NCI-H128 (cell line): Measurements from ENCODE around the gene PDK2.
"Not testable (repeated sequence)": the region's sequence is repeated elsewhere in the genome, so short reads cannot be mapped to it uniquely, and the experiment has no call there.

Experiments
- DNase-seq: peaks from one replicate; lab custom pipeline; 2025; ENCODE audit not compliant: unreplicated experiment; lab: John Stamatoyannopoulos, UW

The PDK2 gene

DNA sequence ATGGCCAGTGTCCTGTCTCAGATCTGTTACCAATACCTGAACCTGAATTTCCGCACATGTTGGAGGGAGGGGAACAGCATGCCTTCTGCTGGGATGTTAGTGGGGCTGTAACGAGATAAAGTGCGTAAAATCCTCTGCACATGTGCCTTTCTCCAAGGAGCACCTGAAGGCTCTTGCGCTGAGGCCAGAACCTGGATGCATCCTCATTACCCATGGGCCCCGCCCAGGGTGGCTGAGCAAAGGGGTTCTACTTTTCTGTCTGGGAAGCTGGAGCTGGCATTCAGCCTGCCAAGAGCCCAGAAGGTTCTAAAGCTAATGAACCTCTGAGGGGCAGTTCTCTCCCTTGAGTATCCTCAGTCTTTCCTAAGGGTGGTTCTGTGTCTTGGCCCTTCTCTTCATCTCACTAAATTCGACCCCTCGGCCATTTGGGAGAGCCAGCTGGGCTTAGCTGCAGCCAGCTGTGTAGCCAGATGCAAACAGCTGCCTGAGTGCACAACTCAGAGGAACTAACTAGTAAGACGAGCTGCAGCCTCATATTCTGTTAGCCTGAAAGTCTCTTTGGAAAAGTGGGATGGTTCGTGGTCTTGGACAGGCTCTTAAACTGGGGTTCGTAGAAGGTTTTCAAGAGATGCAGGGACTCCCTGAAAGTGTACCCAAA, 36.7 kb upstream of the PDK2 start:
- no peak for DNase-seq

DNA sequence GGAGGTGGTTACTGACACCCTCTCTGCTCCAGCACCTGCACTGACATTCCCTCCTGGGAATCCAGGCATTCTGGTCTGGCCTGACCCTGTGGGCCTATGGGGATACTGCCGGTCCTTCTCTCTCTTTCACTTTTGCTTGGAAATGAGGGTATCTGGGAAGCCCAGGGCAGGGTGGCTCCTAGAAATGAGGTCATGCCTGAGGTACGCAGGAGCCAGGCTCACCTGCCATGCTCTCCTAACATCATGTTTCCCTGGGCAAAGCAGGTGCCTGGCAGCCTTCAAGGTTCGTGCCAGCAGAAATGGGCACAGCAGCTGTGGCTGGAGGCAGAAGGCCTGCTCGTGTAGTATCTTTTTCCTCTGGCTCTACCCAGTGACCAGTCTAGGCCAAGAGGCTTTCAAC, 35.9 kb upstream of the PDK2 start:
- no peak for DNase-seq

GRCh38 chr17:50059759-50060273, 35.3 kb upstream of the PDK2 start:
- DNase-seq = no peak

- no peak for DNase-seq
Observed at GRCh38 chr17:50060951-50061712, 34.0 kb upstream of the PDK2 start.

GRCh38 chr17:50061713-50062045, 33.5 kb upstream of the PDK2 start:
- not testable (repeated sequence) for DNase-seq

DNA sequence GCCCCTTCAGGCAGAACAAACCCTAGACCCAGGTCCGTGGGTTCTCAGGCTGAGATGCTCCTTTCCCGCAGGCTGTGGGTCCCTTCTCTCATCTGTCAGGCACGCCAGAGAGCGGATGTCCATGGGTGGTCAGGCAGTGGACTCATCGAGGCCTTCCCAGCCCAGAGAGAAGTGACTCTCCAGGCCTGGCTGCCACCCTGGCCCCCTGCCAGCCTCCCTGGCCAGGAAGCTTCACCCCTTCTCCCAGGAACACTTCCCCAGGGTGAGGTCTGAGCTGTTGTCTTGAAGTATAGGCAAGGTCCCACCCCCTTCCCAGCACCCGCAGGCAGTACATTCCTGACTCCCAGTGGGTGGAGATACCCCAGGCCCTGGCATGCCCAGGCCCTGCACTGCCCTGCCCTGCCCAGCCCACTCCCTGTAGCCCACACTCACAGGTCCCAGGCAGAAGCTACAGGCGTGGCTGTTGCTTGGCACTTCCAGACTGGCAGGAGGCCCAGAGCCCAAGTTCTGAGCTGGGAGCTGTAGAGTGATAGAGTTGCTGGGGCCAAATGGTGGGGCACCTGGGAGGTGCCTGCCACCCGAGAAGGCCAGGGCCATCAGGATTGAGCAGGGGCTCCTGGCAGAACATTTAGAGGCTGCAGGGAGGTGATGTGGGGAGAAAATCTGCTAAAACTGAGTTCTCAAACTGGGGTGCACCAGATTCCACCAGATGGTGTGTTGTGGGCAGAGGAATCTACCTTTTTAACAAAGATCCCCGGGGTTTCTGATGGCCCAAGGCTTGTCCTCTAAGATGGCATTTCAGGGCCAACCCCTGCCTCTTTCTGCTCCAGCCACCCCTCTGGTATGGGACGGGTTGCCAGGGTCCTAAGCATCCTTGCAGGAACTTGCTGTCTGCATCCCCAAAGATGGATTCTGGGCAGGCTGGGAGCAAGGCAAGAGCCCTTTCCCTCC, 32.6 kb upstream of the PDK2 start:
- DNase-seq = no peak

DNA sequence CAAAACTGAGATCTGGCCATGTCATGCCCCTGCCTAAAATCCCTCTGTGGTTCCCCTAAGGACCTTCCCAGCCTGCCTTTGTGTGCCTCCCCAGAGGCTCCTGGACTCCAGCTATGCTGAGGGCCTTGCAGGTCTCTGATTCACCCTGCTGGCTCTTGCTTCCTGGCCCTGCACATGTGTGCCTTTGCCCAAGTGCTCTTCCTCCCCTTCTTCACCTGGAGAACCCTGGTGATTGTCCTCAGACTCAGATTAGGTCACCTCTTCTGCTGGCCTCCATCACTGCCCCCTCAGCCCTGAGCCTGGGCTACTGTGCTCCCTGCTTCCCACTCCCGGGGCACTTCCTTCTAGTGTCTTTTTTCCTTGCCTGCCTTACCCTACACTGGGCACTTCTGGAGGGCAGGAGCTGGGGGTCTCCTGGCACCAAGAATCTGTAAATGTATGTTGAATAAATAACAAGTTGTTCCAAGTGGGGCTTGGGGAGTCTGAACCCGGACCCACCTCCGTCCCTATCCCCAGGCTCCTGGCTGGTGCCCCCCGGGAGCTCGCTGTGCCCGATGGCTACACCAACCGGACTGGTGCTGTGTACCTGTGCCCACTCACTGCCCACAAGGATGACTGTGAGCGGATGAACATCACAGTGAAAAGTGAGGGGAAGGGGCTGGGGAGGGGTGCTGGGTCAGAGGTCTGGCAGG, 31.4 kb upstream of the PDK2 start:
- DNase-seq = no peak

DNA sequence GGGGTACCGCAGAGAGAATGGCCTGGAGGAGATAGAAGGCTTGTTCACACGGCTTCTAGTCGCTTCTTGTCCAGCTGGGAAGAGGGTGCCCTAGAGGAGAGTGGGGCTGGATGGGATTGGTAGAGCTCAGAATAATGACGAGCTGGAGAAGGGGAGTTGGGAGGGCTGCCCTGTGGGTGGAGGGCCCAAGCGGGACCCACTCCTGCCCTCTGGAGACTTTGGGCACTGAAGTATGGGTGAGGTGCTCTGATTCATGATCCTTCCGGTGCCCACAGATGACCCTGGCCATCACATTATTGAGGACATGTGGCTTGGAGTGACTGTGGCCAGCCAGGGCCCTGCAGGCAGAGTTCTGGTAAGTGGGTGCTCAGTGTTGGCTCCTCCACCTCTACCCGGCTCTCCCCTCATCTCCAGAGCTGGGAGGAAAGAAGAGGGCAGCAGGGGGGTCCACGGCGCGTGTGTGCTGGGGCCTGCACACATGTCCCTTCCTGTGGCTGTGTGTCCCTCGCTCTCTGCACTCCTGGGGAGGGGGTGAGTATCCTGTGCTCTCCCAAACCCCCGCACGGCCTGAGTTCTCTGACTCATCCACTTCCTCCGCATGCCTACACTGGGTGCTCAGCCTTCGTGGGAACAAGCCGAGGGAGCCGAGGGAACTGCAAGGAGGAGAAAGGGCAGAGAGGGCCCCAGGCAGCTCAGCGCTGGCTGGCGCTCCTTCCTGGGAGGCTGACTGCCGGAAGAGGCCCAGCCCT, 30.7 kb upstream of the PDK2 start:
- no peak for DNase-seq

GRCh38 chr17:50065056-50065455, 30.1 kb upstream of the PDK2 start:
- DNase-seq = no peak

- DNase-seq = no peak
Observed at GRCh38 chr17:50066995-50067394, 28.2 kb upstream of the PDK2 start.

- DNase-seq = no peak
Observed at GRCh38 chr17:50067996-50068395, 27.2 kb upstream of the PDK2 start.

GRCh38 chr17:50070908-50071680, 24.1 kb upstream of the PDK2 start:
- DNase-seq = no peak

- DNase-seq = no peak
Observed at GRCh38 chr17:50071692-50072091, 23.5 kb upstream of the PDK2 start.

DNA sequence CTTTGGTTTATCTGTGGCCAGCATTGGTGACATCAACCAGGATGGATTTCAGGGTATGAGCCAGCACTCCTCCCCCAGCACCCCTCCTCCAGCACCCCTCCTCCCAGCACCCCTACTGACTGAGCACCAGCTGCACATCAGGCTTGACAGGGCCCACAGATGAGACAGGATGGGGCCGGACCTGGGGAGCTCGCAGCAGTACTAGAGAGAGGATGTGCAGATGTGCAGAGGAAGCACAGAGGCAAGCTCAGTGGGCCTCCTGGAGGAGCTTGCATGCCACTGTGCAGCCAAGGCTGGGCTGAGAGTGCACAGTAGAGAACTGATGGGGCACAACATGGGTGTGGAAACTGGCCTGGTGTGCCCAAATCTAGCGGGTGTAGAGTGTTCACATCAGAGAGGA, 23.0 kb upstream of the PDK2 start:
- no peak for DNase-seq

DNA sequence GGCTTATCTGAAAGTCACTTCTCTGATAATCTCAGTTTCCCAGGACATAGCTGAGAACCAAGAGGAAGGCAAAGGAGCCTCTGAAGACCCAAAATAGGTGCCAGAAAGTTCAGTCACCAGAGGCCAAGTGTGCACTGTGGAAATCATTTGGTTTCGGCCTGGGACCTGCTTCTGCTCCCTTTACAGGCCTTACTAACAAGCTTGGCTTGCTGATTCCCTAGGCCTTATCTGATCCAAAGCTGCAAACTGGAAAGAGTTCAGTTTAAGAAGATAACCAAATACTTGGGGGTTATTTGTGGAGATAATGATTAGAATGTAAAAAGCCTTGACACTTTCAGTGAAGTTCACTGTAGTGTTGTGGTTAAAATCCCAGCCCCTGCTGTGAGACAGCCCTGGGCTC, 22.2 kb upstream of the PDK2 start:
- no peak for DNase-seq

DNA sequence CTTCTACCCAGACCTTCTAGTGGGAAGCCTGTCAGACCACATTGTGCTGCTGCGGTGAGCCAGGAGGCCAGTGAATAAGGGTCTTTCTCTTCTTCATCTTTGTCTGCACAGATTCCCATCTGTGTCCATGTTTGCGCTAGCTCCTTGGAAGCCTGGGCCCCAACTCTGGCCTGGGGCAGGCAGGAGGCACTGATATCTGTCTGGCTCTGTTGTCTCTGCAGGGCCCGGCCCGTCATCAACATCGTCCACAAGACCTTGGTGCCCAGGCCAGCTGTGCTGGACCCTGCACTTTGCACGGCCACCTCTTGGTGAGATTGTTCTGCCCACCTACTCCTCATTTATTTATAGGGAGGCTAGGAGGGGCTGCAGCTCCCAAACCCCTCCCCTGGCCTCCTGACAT, 20.9 kb upstream of the PDK2 start:
- DNase-seq = no peak

GRCh38 chr17:50075446-50076032, 19.6 kb upstream of the PDK2 start:
- DNase-seq = no peak

- no peak for DNase-seq
Observed at GRCh38 chr17:50076221-50076590, 18.9 kb upstream of the PDK2 start.

DNA sequence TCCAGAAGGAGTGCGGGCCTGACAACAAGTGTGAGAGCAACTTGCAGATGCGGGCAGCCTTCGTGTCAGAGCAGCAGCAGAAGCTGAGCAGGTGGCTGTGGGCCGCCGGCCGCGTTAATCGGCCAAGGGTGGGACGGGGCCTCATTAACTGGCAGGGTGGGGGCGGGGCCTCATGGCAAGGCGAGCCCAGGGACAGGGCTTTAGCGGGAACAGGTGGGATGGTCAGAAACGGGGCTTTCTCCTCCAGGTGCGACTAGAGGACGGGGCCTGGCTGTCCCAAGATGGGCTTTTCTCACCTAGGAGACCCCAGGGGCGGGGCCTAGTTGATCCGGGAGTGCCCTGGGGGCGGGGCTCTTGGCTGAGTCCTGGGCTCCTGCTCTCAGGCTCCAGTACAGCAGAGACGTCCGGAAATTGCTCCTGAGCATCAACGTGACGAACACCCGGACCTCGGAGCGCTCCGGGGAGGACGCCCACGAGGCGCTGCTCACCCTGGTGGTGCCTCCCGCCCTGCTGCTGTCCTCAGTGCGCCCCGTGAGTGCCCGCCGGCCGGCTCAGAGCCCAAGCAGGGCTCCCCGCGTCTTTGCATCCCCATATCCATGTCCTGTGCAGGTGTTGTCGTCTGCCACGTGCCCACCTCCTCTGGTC, 18.4 kb upstream of the PDK2 start:
- no peak for DNase-seq
